ENCODE measurements around the gene SURF6. TPM values are rescaled to one million over a fixed set of nuclear protein-coding genes. Genes with fewer than 3 reads are reported as not detected.

The SURF6 gene
- total RNA-seq, 6 experiments from 2014 or later: 11.2 to 19.3 (median 13.5) TPM

DNA sequence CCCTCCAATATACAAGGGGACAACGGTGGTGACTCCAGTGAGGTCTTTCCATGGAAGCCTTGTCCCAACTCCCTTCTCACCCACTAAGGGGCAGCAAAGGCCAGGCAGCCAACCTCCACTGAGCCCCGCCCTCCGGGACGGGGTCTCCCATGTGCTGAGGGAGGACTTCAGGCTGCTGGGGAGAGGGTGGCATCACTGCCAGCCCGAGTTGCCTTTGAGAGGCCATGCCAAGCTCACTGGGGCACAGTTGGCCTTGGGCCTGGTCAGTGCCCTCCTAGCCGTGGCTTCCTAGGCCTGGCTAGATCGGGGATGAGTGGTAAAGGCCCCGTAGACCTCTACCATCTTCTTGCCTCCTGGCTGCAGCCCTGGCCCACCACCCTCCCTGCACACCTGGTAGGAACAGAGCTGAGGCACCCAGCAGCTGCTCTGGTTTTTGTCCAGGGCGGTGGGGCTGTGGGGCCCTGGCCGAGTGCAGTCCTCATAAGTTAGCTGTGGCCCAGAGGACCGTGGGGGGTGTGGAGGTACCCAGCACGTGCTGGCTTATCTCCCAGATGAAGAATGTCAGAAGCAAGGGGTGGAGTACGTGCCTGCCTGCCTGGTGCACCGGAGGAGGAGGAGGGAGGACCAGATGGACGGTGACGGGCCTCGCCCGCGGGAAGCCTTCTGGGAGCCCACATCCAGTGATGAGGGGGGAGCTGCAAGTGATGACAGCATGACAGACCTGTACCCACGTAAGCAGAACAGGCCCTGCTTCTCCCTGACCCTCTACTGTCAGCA, 23.6 kb upstream of the SURF6 start:
- Mint-ChIP-seq H3K36me3 (ENCODE audit: low read depth) (peaks cover 34% of the 10 kb centered on the region), H3K9me3 (no peaks in the 10 kb centered on the region), H3K27me3 (ENCODE audit: insufficient read depth) (peaks cover 6% of the 10 kb centered on the region), H3K4me1 (ENCODE audit: low read depth) (peaks cover 26% of the 10 kb centered on the region), H3K4me3 (no peak overlapping the region), H3K27ac (peak overlapping the region; percentile 42; the same call in 1 of the 2 replicates)
- TF ChIP-seq, protein P1, sequence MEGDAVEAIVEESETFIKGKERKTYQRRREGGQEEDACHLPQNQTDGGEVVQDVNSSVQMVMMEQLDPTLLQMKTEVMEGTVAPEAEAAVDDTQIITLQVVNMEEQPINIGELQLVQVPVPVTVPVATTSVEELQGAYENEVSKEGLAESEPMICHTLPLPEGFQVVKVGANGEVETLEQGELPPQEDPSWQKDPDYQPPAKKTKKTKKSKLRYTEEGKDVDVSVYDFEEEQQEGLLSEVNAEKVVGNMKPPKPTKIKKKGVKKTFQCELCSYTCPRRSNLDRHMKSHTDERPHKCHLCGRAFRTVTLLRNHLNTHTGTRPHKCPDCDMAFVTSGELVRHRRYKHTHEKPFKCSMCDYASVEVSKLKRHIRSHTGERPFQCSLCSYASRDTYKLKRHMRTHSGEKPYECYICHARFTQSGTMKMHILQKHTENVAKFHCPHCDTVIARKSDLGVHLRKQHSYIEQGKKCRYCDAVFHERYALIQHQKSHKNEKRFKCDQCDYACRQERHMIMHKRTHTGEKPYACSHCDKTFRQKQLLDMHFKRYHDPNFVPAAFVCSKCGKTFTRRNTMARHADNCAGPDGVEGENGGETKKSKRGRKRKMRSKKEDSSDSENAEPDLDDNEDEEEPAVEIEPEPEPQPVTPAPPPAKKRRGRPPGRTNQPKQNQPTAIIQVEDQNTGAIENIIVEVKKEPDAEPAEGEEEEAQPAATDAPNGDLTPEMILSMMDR (IDR thresholded peaks at IDR 0.05): peak; percentile 56
- DNase-seq: no peak

DNA sequence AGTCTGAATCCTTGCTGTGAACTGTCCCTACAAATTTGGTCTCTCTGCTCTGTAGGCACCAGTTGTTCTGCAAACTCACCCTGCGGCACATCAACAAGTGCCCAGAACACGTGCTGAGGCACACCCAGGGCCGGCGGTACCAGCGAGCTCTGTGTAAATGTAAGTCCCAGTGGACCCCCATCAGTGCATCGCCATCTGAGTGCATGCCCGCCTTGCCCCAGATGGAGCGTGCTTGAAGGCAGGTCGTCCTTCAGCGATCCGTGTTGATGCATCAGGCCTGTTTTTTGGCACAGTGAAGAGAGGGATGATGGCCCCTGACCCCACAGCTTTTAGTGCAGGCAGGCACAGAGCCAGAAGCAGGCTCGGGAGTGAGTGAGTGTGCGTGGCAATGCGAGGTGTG, 21.7 kb upstream of the SURF6 start:
- peaks cover 25% of the 10 kb centered on the region; the same call in 1 of the 2 replicates for H3K36me3 Mint-ChIP-seq (ENCODE audit: low read depth)
- peak overlapping the region; percentile 13; the same call in 1 of the 2 replicates for H3K27ac Mint-ChIP-seq
- peaks cover 6% of the 10 kb centered on the region for H3K27me3 Mint-ChIP-seq (ENCODE audit: insufficient read depth)

DNA sequence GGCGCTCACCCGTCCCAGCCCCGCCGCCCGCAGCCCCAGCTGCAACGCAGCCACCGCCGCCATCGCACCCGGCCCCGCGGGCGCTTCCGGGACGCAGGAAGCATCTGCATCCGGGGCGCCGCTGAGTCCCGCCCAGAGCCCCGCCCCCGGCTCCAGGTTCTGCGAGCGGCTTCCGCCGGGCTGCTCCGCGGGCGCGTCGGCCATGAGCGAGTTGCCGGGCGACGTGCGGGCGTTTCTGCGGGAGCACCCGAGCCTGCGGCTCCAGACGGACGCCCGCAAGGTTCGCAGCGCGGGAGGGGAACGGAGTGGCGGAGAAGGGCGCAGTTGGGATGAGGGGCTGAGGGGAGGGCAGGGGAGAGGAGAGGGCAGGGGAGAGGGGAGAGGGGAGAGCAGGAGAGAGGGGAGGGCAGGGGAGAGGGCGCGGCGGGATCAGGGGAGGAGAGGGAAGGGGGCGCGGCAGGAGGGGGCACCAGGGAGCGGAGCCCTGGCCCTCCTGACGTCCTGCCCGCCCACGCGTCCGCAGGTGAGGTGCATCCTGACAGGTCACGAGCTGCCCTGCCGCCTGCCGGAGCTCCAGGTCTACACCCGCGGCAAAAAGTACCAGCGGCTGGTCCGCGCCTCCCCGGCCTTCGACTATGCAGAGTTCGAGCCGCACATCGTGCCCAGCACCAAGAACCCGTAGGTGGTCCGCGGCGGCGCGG, 20.6 kb upstream of the SURF6 start, which contains the start of the genes SURF1 and SURF2:
TSS of gene SURF1 (minus strand) at position 97 of the 701 bp plus-strand sequence. CDS start at position 63, 34 bp downstream.
TSS of gene SURF2 (plus strand) at position 160 of the 701 bp plus-strand sequence. CDS start at position 203, 43 bp downstream.
- peak within 1 kb of the TSS; percentile 96 for H3K4me3 Mint-ChIP-seq

More for the DNA sequence above, 21.7 kb upstream of the SURF6 start:
- TF ChIP-seq, protein P1 (IDR thresholded peaks at IDR 0.05): no peak
- DNase-seq: no peak
- Mint-ChIP-seq H3K9me3 (no peaks in the 10 kb centered on the region), H3K4me3 (peak overlapping the region; percentile 84), H3K4me1 (ENCODE audit: low read depth) (peaks cover 28% of the 10 kb centered on the region)

DNA sequence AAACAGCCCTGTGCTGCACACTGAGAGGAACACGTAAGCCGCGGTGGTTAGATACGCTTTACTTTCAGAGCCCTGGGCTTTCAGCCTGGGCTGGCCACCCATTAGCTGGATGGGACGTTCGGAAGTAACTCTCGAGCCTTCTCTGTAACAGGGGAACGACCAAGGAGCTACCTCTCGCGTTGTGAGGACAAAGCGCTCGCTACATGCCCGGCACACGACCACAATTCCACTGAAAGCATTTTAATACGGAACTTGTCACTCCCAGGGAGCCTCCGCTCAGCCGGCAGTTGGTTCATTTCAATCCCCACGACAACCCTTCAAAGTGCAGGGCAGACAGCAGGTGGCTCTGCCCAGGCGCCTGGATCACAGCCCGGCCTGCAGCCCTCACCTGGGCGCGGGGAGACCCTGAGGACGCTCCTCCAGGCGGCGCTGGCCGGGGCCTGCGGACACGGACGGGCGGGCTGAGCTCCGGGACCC, 19.9 kb upstream of the SURF6 start:
- TF ChIP-seq, protein P1 (IDR thresholded peaks at IDR 0.05): peak; percentile 28; the same call in 1 of the 2 replicates
- Mint-ChIP-seq H3K4me1 (ENCODE audit: low read depth) (peaks cover 28% of the 10 kb centered on the region), H3K27ac (peak overlapping the region; percentile 81), H3K4me3 (peak overlapping the region; percentile 96), H3K27me3 (ENCODE audit: insufficient read depth) (peaks cover 6% of the 10 kb centered on the region), H3K9me3 (no peaks in the 10 kb centered on the region), H3K36me3 (ENCODE audit: low read depth) (peaks cover 16% of the 10 kb centered on the region; the same call in 1 of the 2 replicates)
- no peak for DNase-seq

More for the DNA sequence above, 20.6 kb upstream of the SURF6 start, which contains the start of the genes SURF1 and SURF2:
- TF ChIP-seq, protein P1 (IDR thresholded peaks at IDR 0.05): no peak
- peaks cover 16% of the 10 kb centered on the region; the same call in 1 of the 2 replicates for H3K36me3 Mint-ChIP-seq (ENCODE audit: low read depth)
- H3K4me1 Mint-ChIP-seq (ENCODE audit: low read depth): peaks cover 28% of the 10 kb centered on the region
- H3K27me3 Mint-ChIP-seq (ENCODE audit: insufficient read depth): peaks cover 6% of the 10 kb centered on the region
- peak within 1 kb of the TSS; percentile 81 for H3K27ac Mint-ChIP-seq
- peak; percentile 71 for DNase-seq
- H3K9me3 Mint-ChIP-seq: no peaks in the 10 kb centered on the region

DNA sequence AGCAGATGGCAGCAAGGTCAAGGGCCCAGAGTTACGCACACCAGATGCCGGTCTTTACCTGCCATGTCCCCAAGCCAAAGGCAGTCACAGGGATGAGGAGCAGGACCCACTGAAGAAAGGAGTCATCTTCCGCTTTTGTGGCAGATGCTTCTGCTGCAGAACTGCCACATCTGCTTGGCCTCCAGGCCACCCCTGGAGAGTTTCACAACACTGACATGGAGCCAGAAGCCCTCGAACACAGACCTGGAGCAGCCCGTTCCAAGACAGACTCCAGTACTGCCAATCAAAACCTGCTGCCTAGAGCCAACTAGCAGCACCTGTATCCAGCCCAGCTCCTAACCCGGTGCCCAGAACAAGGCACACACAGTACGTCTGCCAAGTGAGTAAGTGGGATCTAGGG, 18.8 kb upstream of the SURF6 start:
- H3K36me3 Mint-ChIP-seq (ENCODE audit: low read depth): peaks cover 27% of the 10 kb centered on the region
- peak overlapping the region; percentile 81 for H3K27ac Mint-ChIP-seq
- DNase-seq: no peak
- TF ChIP-seq, protein P1 (IDR thresholded peaks at IDR 0.05): no peak
- H3K4me3 Mint-ChIP-seq: peak overlapping the region; percentile 96
- H3K4me1 Mint-ChIP-seq (ENCODE audit: low read depth): peaks cover 36% of the 10 kb centered on the region
- peaks cover 6% of the 10 kb centered on the region for H3K27me3 Mint-ChIP-seq (ENCODE audit: insufficient read depth)
- H3K9me3 Mint-ChIP-seq: no peaks in the 10 kb centered on the region
